Stimulated activated CD4-positive, alpha-beta T cell treated with anti-CD3 and anti-CD28 coated beads, Interleukin-4, amount 100 ng/mL, for 48 hours (primary cell): ENCODE measurements around the gene NEK5.
A peak's percentile ranks its signal among the peaks of the same experiment; 100 is the strongest.

ENCODE experiments used
- DNase-seq, 2 donors: peaks; one replicate each; pipeline ENCODE4 v3.0.0-alpha.2; 2020; ENCODE audit warnings: low read depth in 2 of 2

Gene NEK5

DNA sequence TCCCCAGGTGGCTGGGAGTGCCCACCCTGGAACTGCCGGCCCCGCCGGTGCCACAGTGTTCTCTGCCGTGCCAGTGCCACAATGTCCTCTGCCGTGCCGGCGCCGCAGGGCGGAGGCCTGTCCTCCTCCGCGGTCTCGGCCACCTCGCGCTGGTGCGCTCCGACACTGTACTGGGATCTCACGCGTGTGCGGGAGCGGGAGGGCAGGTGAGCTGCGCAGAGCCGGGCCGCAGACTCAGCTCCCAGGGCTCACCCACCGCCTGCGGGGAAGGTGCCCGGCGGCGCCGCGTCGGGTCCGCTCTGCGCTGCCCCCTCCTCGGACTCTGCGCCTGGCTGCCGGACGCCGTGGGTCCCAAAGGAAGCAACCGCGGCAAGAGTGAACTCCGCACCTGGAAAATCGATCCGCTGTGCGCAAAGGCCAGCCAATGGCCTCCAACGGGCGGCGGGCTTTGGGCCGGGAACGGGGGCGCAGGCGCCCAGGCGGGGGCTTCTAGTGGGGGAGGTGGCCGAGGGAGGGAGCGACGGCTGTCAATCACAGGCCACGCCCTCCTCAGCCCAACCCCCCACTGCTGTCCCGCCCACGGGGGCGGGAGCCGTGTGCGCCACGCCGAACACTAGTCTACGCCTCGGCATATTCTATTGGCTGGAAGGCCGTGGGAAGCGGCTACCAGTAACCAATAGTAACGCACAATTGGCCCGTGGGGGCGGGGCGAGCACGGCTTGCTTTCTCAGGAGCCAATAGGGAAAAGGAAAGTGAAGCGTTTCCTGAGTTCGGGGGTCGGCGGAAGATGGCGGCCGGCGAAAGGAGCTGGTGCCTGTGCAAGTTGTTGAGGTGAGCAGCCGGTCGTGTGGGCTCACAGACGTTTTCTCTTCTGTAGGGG lies 117.0 kb downstream of the NEK5 start, which contains the start of gene ALG11:
ALG11 (plus strand) TSS at position 767 of the 880 bp plus-strand sequence; CDS start at position 788, 21 bp downstream.
- DNase-seq = peak; percentile 99

DNA sequence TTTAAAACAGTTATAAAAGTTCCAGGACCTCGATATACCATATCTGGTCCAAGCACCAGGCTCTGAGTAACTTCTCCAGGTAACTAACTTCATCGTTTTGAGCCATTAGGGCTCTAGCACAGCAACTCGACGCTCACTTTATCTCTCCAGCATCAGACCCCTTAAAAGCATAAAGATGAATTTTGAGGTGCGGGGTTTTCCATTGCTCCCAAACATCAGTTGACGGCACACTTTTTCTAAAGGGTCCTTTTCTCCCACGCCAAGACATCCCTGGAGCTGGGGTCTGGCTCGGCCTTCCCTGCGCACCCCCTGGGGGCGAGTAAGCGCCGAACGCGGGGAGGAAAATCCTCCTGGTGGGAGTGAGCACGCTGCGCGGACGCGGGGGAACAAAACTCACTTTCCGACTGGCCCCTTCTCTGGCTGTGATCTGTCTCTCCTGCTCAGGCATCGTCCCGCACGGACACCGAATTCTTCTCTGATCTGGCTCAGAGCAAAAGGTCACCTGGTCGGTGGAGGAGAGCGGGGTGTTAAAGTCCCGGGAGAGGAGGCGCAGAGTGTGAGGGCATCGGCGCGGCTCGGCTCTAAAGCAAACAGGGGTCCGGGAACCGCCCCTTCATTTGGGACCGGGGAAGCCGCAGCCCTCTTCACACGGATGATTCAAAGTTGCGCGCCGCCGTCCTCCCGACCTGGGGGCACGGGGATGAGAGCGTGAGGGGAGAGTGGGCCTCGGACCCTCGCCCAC lies 117.8 kb downstream of the NEK5 start, which contains the start of gene ATP7B:
ATP7B (minus strand) TSS at position 561 of the 742 bp plus-strand sequence; CDS start at position 448, 113 bp downstream.
- peak; percentile 7 to 10 for DNase-seq

DNA sequence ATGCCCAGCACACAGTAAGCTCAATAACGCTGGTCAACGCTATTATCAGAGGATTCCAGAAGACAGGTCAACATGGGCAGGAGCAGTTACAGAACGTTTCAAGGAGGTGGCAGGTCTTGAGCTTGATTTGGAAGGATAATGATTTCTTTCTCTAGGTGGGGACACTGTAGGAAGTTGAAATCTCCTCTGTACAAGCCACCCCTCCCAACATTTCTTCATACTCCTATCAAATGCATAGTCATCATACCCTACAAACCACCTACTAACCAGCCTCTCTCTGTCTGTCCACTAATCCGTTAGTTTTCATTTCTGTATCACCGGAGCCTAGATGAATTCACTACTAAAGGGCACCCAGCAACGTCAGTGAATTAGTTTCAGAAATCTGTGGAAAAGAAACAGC lies 118.9 kb downstream of the NEK5 start:
- DNase-seq = no peak

DNA sequence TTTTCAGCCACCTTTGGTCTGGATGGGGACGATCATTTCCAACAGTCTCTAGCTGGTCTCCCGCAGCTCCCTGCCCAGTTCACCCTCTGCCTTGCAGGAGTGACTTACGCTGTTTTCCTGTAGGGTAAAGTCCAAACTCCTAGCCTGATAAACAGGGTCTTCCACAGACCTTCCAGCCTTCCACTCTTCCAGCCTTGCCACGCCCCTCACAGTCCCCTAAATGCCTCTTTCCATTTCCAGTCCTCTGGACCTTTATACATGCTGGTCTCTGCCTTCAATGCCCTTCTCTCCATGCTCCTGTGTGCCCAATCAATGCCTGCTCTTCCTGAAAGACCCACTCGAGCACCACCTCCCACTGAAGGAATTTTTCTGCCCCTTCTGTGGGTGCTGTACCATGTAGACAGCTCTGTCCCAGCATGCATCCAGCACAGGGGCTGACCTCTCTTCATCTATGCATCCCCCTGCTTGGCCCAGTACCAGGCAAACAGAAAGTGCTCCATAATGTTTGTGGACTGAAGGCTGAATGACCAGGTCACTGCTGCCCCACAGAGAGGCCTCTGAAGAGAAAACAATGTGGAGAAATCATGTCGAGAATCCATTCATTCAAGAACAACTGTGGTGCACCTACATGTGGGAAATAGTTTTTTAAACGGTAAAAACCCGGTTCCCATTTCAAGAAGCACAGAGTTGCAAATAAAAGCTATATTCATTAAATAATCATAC lies 122.2 kb downstream of the NEK5 start:
- no peak for DNase-seq

DNA sequence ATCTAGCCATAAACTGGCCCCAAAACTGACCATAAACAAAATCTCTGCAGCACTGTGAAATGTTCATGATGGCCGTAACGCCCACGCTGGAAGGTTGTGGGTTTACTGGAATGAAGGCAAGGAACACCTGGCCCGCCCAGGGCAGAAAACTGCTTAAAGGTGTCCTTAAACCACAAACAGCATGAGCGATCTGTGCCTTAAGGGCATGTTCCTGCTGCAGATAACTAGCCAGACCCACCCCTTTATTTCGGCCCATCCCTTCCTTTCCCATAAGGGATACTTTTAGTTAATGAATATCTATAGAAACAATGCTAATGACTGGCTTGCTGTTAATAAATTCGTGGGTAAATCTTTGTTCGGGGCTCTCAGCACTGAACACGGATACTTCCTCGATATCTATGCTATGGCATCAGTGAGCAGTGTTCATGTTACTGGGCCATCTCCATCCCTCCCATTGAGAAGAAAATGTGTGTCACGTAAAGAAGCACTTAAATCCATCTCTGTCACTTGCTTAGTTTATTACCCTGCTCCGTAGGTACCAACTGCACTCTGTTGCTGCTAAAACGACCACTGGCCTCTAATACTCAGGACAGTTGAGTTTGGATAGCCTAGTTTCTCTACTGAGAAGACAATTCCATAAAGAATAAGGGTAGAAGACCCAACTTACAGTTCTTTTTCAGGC lies 122.9 kb downstream of the NEK5 start:
- no peak for DNase-seq

GRCh38 chr13:52004511-52005170 lies 124.2 kb downstream of the NEK5 start:
- no peak for DNase-seq

DNA sequence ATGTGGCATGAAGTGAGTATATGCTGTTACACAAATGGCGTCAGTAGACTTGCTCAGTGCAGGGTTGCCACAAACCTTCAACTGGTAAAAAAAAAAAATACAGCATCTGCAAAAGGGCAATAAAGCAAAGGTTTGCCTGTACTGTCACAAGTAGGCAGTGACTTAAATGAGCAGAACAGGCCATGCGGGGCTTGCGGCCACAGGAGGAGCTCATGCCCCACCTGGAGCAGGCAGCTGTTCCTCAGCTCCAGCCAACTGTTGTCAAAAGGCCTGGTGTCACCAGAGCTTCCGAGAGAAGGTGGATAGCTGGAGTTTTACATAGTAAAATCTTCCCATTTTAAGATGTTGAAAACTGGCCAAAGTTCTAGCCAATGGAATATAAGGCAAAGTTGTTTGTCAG lies 125.3 kb downstream of the NEK5 start:
- DNase-seq = no peak

- DNase-seq = no peak
These were observed 126.5 kb downstream of the NEK5 start for GRCh38 chr13:52002361-52002760.

DNA sequence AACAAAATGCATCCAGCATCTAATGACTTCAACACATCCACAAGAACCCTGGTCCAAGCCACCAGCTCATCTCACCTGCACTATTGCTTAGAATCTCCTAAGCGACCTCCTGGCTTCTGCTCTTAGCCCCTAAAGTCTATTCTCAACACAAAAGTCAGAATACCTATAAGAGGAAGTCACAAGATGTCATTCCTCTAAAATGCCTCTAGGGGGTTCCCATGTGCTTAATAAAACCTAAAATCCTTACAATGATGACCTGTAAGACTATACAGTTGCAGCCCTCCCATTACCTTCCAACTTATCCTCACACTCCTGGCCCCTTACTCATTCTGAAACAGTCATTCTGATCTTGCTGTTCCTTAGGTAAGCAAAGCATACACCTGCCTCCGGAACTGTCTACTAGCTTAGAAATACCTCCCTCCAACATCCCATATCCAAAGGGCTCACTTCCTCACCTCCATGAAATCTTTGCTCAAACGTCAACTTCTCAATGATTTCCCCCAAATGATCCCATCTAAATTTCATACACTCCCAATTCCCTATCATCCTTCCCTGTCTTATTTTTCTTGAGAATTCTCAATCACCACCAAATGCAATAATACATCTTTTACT lies 127.6 kb downstream of the NEK5 start:
- no peak for DNase-seq

DNA sequence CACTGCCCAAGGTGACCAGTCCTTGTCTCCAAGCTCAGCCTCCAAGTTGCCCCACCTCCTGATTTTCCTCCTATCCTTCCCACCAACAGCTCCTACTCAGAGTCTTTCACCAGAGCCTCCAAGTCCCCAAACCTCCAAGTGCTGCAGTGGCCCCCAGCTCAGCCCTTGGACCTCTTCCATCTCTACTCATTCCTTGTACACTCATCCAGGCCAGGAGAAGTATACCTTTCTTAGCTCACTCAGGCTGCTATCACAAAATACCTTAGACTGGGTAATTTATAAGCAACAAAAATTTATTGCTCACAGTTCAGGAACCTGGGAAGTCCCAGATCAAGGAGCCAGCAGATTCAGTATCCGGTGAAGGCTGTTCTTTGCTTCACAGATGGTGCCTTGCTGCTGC lies 129.0 kb downstream of the NEK5 start:
- no peak for DNase-seq

GRCh38 chr13:51999510-51999911 lies 129.4 kb downstream of the NEK5 start:
- no peak for DNase-seq

DNA sequence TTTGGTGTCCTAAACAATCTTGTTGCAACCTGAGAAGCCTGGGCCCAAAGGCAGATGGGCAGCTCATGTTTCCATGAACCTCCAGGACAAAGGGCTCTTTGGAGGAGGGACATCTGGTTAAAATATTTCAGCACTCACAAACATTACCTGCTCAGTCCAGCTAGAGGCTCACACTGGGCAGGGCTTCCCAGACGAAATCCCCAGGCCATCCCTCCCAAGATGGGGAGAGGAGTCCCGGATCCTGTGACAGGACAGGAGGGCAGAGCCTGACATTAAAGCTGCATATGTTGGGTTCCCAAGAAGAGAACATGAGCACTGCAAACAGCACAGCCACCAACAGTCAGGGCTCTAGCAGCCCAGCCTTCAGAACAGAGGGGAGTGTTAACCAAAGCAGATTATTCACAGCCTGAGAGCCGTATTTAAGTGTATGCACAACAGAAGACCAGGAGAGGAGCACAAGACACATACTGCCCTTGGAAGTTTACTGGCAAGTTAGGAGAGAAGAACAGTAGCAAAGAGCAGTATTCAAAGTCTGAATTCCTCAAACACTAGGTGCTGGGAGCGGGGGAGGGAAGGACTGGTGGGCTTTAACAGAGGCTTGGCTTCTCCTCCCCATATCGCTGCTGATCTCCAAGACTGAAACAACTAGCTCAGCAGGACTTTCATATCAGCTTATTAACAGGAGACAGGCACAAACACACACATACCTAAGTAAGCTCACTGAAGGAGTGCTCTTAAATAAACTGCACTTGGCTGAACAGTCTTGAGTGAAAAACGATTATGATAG lies 130.0 kb downstream of the NEK5 start:
- DNase-seq = no peak

GRCh38 chr13:51997641-51998330 lies 131.1 kb downstream of the NEK5 start:
- DNase-seq = no peak

- no peak for DNase-seq
These were observed 131.7 kb downstream of the NEK5 start for GRCh38 chr13:51997186-51997585.

- DNase-seq = no peak
These were observed 132.2 kb downstream of the NEK5 start for GRCh38 chr13:51996641-51997040.

GRCh38 chr13:51995677-51996551 lies 133.0 kb downstream of the NEK5 start:
- DNase-seq = no peak

GRCh38 chr13:51993713-51994112 lies 135.2 kb downstream of the NEK5 start:
- DNase-seq = no peak

- DNase-seq = no peak
These were observed 139.8 kb downstream of the NEK5 start for GRCh38 chr13:51988988-51989618.
